ENCODE results near the gene MTX1. TPM values are rescaled to one million over a fixed set of nuclear protein-coding genes. Genes with fewer than 3 reads are reported as not detected.

MTX1 gene
- total RNA-seq, 4 donors from 2014 or later = 33.2 to 45.2 (median 36.5) TPM

DNA sequence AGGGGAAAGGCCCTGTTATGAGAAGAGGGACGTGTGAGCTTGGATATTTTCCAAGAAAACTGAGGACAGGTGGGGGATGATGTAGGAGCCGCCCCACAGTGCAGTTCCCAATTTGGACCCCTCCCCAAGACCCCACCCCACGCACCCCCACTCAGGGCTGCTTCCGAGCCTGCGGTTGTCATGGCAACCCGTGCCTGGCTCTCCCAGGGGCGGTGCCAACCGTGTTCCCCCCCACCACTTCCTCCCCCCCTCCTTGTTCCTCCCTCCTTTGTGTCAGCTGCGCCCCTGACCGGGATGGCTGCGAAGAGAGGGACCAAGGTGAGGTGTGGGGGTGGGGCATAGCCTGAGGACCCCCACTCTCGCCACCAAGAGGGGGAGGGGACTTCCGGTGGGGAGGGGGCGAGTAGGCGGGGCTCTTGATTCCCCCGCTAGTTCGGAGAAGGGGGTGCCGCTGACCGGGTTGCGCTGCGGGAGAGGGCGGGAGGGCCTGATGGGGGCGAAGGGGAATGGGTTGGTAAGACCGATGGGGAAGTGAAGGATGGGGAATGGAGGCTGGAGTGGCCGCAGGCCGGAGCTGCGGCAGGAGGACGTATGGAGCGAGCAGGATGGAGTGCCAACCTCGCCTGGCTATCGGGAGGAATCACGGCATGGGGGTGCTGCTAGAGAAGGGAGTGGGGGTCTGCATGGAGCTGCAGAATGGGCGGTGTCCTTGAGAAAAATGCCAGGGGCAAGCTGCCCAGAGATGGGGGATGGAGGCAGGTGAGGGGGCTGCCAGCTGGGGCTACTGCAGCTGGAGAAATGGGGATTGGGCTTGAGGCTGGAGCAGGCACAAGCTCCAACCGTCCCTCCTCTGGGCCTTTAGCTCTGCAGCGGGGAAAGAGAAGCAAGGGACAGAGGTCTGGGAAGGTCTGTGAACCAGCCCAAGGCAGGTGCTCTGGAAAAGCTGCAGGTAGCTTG lies 33.9 kb upstream of the MTX1 start:
- H3K36me3 ChIP-seq = peaks cover 0 to 3% (median 0%) of the 10 kb centered on the region in 3 donors
- TF ChIP-seq, protein P1, sequence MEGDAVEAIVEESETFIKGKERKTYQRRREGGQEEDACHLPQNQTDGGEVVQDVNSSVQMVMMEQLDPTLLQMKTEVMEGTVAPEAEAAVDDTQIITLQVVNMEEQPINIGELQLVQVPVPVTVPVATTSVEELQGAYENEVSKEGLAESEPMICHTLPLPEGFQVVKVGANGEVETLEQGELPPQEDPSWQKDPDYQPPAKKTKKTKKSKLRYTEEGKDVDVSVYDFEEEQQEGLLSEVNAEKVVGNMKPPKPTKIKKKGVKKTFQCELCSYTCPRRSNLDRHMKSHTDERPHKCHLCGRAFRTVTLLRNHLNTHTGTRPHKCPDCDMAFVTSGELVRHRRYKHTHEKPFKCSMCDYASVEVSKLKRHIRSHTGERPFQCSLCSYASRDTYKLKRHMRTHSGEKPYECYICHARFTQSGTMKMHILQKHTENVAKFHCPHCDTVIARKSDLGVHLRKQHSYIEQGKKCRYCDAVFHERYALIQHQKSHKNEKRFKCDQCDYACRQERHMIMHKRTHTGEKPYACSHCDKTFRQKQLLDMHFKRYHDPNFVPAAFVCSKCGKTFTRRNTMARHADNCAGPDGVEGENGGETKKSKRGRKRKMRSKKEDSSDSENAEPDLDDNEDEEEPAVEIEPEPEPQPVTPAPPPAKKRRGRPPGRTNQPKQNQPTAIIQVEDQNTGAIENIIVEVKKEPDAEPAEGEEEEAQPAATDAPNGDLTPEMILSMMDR (IDR thresholded peaks at IDR 0.05) = no peak
- peak overlapping the region in 2 of 4 donors; percentile 87 to 91 for H3K27ac ChIP-seq
- H3K27me3 ChIP-seq = peaks cover 0 to 4% of the 10 kb centered on the region in 2 donors
- peaks cover 0 to 28% (median 11%) of the 10 kb centered on the region in 4 donors for H3K4me1 ChIP-seq
- DNase-seq = peak; percentile 45 to 73 (median 60)
- no peaks in the 10 kb centered on the region for H3K9me3 ChIP-seq
- peak overlapping the region; percentile 76 to 86 (median 83) for H3K4me3 ChIP-seq

DNA sequence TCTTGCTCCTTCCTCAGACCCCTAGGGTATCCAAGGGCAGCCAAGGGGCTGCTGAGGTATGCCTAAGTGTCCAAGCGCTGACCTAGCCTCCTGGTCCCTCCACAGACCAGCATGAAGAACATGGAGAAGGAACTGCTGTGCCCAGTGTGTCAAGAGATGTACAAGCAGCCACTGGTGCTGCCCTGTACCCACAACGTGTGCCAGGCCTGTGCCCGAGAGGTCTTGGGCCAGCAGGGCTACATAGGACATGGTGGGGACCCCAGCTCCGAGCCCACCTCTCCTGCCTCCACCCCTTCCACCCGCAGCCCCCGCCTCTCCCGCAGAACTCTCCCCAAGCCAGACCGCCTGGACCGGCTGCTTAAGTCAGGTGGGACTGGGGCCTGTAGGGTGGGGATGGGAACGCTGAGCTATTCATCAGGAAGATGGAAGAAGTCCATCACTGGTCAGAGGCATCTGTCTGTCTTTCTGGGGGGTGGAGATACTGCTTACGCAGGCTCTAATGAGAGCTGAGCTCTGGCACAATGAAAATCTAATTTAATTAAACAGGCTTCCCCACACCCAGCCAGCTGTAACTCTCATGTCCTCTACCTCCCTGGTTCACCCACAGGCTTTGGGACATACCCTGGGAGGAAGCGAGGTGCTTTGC lies 33.1 kb upstream of the MTX1 start:
- Histone ChIP-seq H3K9me3 (no peaks in the 10 kb centered on the region), H3K4me1 (peaks cover 0 to 28% (median 11%) of the 10 kb centered on the region in 4 donors), H3K4me3 (no peak overlapping the region), H3K36me3 (no peaks in the 10 kb centered on the region), H3K27me3 (peaks cover 0 to 4% of the 10 kb centered on the region in 2 donors), H3K27ac (peak overlapping the region in 1 of 4 donors; percentile 87)
- no peak for TF ChIP-seq POLR2A (IDR thresholded peaks at IDR 0.05)
- TF ChIP-seq, protein P1 (IDR thresholded peaks at IDR 0.05) = no peak
- peak; percentile 13 to 47 (median 47) for DNase-seq

DNA sequence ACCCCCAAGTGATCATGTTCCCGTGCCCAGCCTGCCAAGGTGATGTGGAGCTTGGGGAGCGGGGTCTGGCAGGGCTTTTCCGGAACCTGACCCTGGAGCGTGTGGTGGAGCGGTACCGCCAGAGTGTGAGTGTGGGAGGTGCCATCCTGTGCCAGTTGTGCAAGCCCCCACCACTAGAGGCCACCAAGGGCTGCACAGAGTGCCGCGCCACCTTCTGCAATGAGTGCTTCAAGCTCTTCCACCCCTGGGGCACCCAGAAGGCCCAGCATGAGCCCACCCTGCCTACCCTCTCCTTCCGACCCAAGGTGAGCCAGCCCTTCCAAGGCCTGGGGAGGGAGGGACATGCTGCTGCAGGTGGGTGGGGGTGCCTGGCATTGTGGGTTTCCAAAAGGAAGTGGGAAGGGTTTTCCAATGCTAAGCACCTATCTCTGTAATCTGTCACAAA lies 32.5 kb upstream of the MTX1 start:
- H3K27ac ChIP-seq = peak overlapping the region in 1 of 4 donors; percentile 9
- H3K4me1 ChIP-seq = peaks cover 0 to 28% (median 11%) of the 10 kb centered on the region in 4 donors
- H3K9me3 ChIP-seq = no peaks in the 10 kb centered on the region
- H3K4me3 ChIP-seq = no peak overlapping the region
- TF ChIP-seq, protein P1 (IDR thresholded peaks at IDR 0.05) = peak in 2 of 6 experiments; percentile 2 to 12
- no peak for TF ChIP-seq POLR2A (IDR thresholded peaks at IDR 0.05)
- peak in 2 of 3 donors; percentile 48 to 51 for DNase-seq
- H3K36me3 ChIP-seq = no peaks in the 10 kb centered on the region
- peaks cover 0 to 4% of the 10 kb centered on the region in 2 donors for H3K27me3 ChIP-seq

DNA sequence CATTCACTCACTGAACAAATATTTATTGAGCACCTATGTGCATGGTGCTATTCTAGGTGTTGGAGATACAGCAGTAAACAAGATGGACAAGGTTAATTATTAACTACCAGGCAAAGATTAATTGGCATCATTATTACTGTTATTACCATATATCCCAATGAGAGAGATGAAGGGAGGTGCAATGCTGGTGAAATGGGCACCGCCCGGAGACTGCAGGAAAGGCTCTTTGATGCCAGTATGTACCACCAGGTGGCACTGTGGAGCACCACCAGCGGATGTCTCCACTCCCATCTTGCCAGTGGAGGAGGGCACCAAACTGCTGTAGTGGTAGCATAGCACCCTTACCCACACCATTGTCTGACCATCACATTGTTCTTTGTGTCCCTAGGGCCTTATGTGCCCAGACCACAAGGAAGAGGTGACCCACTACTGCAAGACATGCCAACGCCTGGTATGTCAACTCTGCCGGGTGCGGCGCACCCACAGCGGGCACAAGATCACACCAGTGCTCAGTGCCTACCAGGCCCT lies 31.9 kb upstream of the MTX1 start:
- Histone ChIP-seq H3K4me1 (peaks cover 0 to 28% (median 11%) of the 10 kb centered on the region in 4 donors), H3K9me3 (no peaks in the 10 kb centered on the region), H3K36me3 (no peaks in the 10 kb centered on the region), H3K27me3 (peaks cover 0 to 4% of the 10 kb centered on the region in 2 donors), H3K4me3 (no peak overlapping the region), H3K27ac (peak overlapping the region in 1 of 4 donors; percentile 9)
- TF ChIP-seq, protein P1 (IDR thresholded peaks at IDR 0.05) = peak; percentile 87 to 95 (median 94)
- TF ChIP-seq POLR2A (IDR thresholded peaks at IDR 0.05) = no peak
- peak; percentile 81 to 94 (median 88) for DNase-seq

DNA sequence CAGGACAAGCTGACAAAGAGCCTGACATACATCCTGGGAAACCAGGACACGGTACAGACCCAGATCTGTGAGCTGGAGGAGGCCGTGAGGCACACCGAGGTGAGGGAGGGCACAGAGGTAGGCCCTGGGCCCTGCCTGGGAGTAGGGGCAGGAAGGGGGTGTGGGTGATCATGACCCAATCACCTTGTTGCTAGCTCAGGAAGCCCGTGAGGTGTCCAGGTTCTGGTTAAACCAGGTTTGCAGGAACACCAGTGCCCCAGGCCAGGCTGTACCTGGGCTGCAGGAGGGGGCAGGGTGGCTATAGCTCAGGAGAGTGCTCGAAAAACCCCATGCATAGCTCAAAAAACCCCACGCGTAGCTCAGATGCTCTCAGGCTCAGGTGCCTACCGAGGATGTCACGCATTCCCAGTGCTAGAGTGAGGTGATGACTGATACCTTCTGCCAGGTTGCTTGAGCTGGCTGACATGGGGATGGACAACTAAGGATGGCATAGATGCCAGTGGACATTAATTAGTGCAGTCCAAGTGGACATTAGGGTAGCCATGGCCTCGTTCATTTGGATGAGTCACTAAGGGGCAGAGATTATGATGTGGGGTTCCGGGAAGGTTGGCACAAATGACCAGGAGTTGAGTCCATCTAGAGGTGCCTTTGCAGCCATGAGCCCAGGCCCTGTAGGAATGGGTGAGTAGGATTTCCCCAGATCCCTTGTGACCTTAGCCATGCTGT lies 31.1 kb upstream of the MTX1 start:
- peaks cover 0 to 21% (median 11%) of the 10 kb centered on the region in 4 donors for H3K4me1 ChIP-seq
- DNase-seq = peak in 2 of 3 donors; percentile 32 to 39
- no peak overlapping the region for H3K4me3 ChIP-seq
- TF ChIP-seq, protein P1 (IDR thresholded peaks at IDR 0.05) = no peak
- TF ChIP-seq POLR2A (IDR thresholded peaks at IDR 0.05) = no peak
- H3K27ac ChIP-seq = no peak overlapping the region
- H3K36me3 ChIP-seq = no peaks in the 10 kb centered on the region
- no peaks in the 10 kb centered on the region for H3K9me3 ChIP-seq
- peaks cover 0 to 4% of the 10 kb centered on the region in 2 donors for H3K27me3 ChIP-seq

All from Peyer's patch (tissue), 4 donors.